ENCODE measurements around the gene BAHD1. TPM values are rescaled to one million over a fixed set of nuclear protein-coding genes. Genes with fewer than 3 reads are reported as not detected.
A peak's percentile ranks its signal among the peaks of the same experiment; 100 is the strongest.

The BAHD1 gene
- total RNA-seq, 2 donors from 2014 or later, result 10.1 to 16.2 TPM

GRCh38 chr15:40424483-40425115 lies 16.2 kb upstream of the BAHD1 start:
- DNase-seq (no peak), ATAC-seq (no peak)
- Histone ChIP-seq H3K27ac (no peak overlapping the region), H3K9me3 (no peaks in the 10 kb centered on the region), H3K4me1 (peaks cover 27% of the 10 kb centered on the region), H3K4me3 (no peak overlapping the region), H3K36me3 (replicated peaks in 1 of 2; ENCODE audit: insufficient read depth in 1 of 2, low read depth in 2 of 2) (no peaks in the 10 kb centered on the region), H3K27me3 (no peaks in the 10 kb centered on the region)
- intact Hi-C loops (cut with DNase I), result loop anchor here (5.0 kb wide), 2 partner anchors 72 to 142 kb away; partner anchors contain the start of genes ANKRD63 and PHGR1
- TF ChIP-seq CTCF (IDR thresholded peaks at IDR 0.05) (no peak), POLR2A (IDR thresholded peaks at IDR 0.05) (no peak)
- WGBS, 2 donors, result 75 to 90% methylated on average over 6 of the region's 6 CpGs

- no peak overlapping the region for H3K4me3 ChIP-seq
- H3K27me3 ChIP-seq, result no peaks in the 10 kb centered on the region
- no peaks in the 10 kb centered on the region for H3K36me3 ChIP-seq (replicated peaks in 1 of 2; ENCODE audit: insufficient read depth in 1 of 2, low read depth in 2 of 2)
- no peak for TF ChIP-seq CTCF (IDR thresholded peaks at IDR 0.05)
- TF ChIP-seq POLR2A (IDR thresholded peaks at IDR 0.05), result no peak
- intact Hi-C loops (cut with DNase I), result loop anchor here (5.0 kb wide), 1 partner anchor 73 kb away; the partner anchor contains the start of gene PHGR1
- WGBS, 2 donors, result 92% methylated on average over 5 of the region's 5 CpGs
- ATAC-seq (no peak), DNase-seq (no peak)
- no peaks in the 10 kb centered on the region for H3K9me3 ChIP-seq
- peaks cover 16% of the 10 kb centered on the region for H3K4me1 ChIP-seq
- H3K27ac ChIP-seq, result no peak overlapping the region
Measured at GRCh38 chr15:40425681-40426080, 15.1 kb upstream of the BAHD1 start.

GRCh38 chr15:40427188-40427587 lies 13.6 kb upstream of the BAHD1 start:
- DNase-seq (peak in 1 of 4 donors; percentile 33), ATAC-seq (peak; percentile 12)
- Histone ChIP-seq H3K27me3 (no peaks in the 10 kb centered on the region), H3K36me3 (replicated peaks in 1 of 2; ENCODE audit: insufficient read depth in 1 of 2, low read depth in 2 of 2) (no peaks in the 10 kb centered on the region), H3K4me3 (no peak overlapping the region), H3K27ac (no peak overlapping the region), H3K4me1 (peaks cover under 1% of the 10 kb centered on the region), H3K9me3 (no peaks in the 10 kb centered on the region)
- WGBS, 2 donors, result 36 to 48% methylated on average over 9 of the region's 9 CpGs
- TF ChIP-seq CTCF (IDR thresholded peaks at IDR 0.05), result no peak
- no peak for TF ChIP-seq POLR2A (IDR thresholded peaks at IDR 0.05)
- intact Hi-C loops (cut with DNase I), result loop anchor here (5.0 kb wide), 1 partner anchor 75 kb away; the partner anchor contains the start of gene PHGR1

- H3K27ac ChIP-seq, result no peak overlapping the region
- H3K9me3 ChIP-seq, result no peaks in the 10 kb centered on the region
- H3K36me3 ChIP-seq (replicated peaks in 1 of 2; ENCODE audit: insufficient read depth in 1 of 2, low read depth in 2 of 2), result no peaks in the 10 kb centered on the region
- 70 to 80% methylated on average over 4 of the region's 4 CpGs for WGBS, 2 donors
- TF ChIP-seq POLR2A (IDR thresholded peaks at IDR 0.05) (no peak), CTCF (IDR thresholded peaks at IDR 0.05) (no peak)
- DNase-seq (no peak), ATAC-seq (no peak)
- H3K27me3 ChIP-seq, result no peaks in the 10 kb centered on the region
- no peaks in the 10 kb centered on the region for H3K4me1 ChIP-seq
- intact Hi-C loops (cut with DNase I), result loop anchor here (5.0 kb wide), 1 partner anchor 76 kb away; the partner anchor contains the start of gene PHGR1
- H3K4me3 ChIP-seq, result no peak overlapping the region
Measured at GRCh38 chr15:40428185-40428584, 12.6 kb upstream of the BAHD1 start.

All from body of pancreas (tissue), 4 donors.